ENCODE results near the gene SERHL2.

DNA sequence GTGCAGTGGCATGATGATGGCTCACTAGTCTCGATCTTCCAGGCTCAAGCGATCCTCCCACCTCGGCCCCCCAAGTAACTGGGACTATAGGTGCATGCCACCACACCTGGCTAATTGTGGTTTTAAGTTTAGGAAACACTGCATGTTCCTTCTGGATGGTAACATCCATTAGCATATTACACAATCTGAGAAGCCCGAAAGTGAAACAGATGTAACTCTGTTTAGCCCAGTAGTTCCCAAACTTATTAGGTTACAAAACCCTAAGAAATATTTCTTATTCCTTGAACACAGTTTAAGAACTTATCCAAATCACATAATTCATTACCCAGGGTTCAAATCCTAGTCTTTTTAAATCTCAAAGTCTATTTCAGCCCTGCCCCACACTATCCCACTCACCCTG, 32.6 kb downstream of the SERHL2 start:
- TF ChIP-seq CBFB (CRISPR knock-in tag; IDR thresholded peaks at IDR 0.05; ENCODE audit: low read depth), result no peak
- no peak for TF ChIP-seq ESRRA (CRISPR knock-in tag; IDR thresholded peaks at IDR 0.05; ENCODE audit: borderline replicate concordance)
- TF ChIP-seq, protein P1, sequence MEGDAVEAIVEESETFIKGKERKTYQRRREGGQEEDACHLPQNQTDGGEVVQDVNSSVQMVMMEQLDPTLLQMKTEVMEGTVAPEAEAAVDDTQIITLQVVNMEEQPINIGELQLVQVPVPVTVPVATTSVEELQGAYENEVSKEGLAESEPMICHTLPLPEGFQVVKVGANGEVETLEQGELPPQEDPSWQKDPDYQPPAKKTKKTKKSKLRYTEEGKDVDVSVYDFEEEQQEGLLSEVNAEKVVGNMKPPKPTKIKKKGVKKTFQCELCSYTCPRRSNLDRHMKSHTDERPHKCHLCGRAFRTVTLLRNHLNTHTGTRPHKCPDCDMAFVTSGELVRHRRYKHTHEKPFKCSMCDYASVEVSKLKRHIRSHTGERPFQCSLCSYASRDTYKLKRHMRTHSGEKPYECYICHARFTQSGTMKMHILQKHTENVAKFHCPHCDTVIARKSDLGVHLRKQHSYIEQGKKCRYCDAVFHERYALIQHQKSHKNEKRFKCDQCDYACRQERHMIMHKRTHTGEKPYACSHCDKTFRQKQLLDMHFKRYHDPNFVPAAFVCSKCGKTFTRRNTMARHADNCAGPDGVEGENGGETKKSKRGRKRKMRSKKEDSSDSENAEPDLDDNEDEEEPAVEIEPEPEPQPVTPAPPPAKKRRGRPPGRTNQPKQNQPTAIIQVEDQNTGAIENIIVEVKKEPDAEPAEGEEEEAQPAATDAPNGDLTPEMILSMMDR (IDR thresholded peaks at IDR 0.05), result no peak
- TF ChIP-seq ATF1 (CRISPR knock-in tag; IDR thresholded peaks at IDR 0.05), result no peak
- TF ChIP-seq TEAD1 (CRISPR knock-in tag; IDR thresholded peaks at IDR 0.05), result no peak
- TF ChIP-seq JUN (CRISPR knock-in tag; IDR thresholded peaks at IDR 0.05), result no peak
- TF ChIP-seq ELF4 (CRISPR knock-in tag; IDR thresholded peaks at IDR 0.05; ENCODE audit: low read depth), result no peak
- no peak for TF ChIP-seq USF1 (CRISPR knock-in tag; IDR thresholded peaks at IDR 0.05)
- TF ChIP-seq ETV6 (CRISPR knock-in tag; IDR thresholded peaks at IDR 0.05), result no peak
